ENCODE measurements around the gene MAP1LC3B2. TPM values are rescaled to one million over a fixed set of nuclear protein-coding genes. Genes with fewer than 3 reads are reported as not detected.

Gene MAP1LC3B2
- total and polyA plus RNA-seq, 2 donors from 2014 or later: 2.1 to 4.5 TPM

DNA sequence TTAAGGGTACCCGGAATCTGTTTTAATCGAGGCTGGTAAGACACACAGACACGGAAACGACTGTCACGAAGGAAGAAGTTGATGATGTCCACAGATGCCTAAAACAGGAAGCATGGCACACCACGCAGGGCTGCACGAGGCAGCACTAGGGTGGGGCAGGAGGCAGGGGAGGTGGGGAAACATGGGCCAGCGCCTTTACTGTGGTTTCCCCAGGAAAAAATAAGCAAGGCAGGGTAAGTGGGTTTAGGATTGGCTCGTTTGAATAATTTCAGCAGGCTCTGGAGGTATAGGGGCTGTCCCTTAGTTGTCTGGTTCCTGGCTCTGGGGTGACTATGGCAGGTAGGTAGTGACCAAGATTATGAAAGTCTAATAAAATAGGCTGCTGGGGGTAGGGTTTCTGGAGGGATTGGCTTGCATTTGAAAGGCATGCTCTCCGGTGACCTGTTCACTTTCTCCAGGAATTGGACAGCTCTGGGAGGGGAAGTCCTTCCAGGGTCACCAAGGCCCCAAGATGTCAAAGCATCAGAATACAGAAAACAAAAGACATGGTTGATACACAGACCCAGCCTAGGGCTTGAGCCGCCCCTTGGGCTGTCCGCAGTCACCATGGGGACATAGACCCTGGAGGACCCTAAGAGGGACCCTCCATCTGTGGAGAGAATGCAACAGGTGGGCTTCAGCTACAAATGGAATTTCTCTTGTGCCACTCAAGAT, 35.3 kb downstream of the MAP1LC3B2 start:
- TF ChIP-seq, protein P1, sequence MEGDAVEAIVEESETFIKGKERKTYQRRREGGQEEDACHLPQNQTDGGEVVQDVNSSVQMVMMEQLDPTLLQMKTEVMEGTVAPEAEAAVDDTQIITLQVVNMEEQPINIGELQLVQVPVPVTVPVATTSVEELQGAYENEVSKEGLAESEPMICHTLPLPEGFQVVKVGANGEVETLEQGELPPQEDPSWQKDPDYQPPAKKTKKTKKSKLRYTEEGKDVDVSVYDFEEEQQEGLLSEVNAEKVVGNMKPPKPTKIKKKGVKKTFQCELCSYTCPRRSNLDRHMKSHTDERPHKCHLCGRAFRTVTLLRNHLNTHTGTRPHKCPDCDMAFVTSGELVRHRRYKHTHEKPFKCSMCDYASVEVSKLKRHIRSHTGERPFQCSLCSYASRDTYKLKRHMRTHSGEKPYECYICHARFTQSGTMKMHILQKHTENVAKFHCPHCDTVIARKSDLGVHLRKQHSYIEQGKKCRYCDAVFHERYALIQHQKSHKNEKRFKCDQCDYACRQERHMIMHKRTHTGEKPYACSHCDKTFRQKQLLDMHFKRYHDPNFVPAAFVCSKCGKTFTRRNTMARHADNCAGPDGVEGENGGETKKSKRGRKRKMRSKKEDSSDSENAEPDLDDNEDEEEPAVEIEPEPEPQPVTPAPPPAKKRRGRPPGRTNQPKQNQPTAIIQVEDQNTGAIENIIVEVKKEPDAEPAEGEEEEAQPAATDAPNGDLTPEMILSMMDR (IDR thresholded peaks at IDR 0.05; ENCODE audit: borderline replicate concordance, extremely low read depth, insufficient read depth): no peak
- Histone ChIP-seq H3K27ac (ENCODE audit: low read depth in 2 of 2, low read length in 2 of 2) (no peak overlapping the region), H3K9ac (ENCODE audit: low read length in 3 of 3) (no peak overlapping the region), H3K4me1 (ENCODE audit: control insufficient read depth in 2 of 3, insufficient read depth in 2 of 3, low read depth in 1 of 3, low read length in 3 of 3) (peaks cover 3 to 12% (median 11%) of the 10 kb centered on the region in 3 donors), H3K9me3 (ENCODE audit: control insufficient read depth in 2 of 3, insufficient read depth in 1 of 3, low read length in 3 of 3) (no peaks in the 10 kb centered on the region), H3K4me3 (ENCODE audit: low read length in 3 of 3) (no peak overlapping the region), H3K36me3 (ENCODE audit: control insufficient read depth in 2 of 3, insufficient read depth in 3 of 3, low read length in 3 of 3) (no peaks in the 10 kb centered on the region), H3K27me3 (ENCODE audit: control insufficient read depth, insufficient read depth, low read length) (no peaks in the 10 kb centered on the region)
- FAIRE-seq: no peak
- intact Hi-C loops (cut with DNase I): no loop called here
- no peak for DNase-seq

DNA sequence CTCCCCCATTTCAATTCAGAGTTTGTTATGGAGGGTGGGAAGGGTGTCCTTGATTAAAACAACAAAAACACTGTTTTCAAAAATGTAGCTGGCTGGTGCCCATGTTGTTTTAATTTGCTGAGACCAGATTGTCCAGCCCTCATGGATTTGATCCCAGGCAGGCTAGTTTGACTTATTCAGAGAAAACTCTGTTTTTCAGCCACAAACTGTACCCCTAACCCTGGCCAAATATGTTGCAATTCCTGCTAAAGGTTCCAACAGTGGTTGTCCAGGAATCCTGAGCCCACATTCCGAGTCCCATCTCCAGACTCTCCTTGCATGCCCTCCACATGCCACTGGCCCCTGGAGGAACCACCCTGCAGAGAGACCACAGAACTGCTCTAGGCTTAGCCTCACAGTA, 36.0 kb downstream of the MAP1LC3B2 start:
- Histone ChIP-seq H3K9me3 (ENCODE audit: control insufficient read depth in 2 of 3, insufficient read depth in 1 of 3, low read length in 3 of 3) (no peaks in the 10 kb centered on the region), H3K4me3 (ENCODE audit: low read length in 3 of 3) (no peak overlapping the region), H3K36me3 (ENCODE audit: control insufficient read depth in 2 of 3, insufficient read depth in 3 of 3, low read length in 3 of 3) (no peaks in the 10 kb centered on the region), H3K27me3 (ENCODE audit: control insufficient read depth, insufficient read depth, low read length) (no peaks in the 10 kb centered on the region), H3K4me1 (ENCODE audit: control insufficient read depth in 2 of 3, insufficient read depth in 2 of 3, low read depth in 1 of 3, low read length in 3 of 3) (peaks cover 5 to 16% (median 11%) of the 10 kb centered on the region in 3 donors), H3K27ac (ENCODE audit: low read depth in 2 of 2, low read length in 2 of 2) (no peak overlapping the region), H3K9ac (ENCODE audit: low read length in 3 of 3) (no peak overlapping the region)
- FAIRE-seq (no peak), DNase-seq (no peak)
- TF ChIP-seq, protein P1 (IDR thresholded peaks at IDR 0.05; ENCODE audit: borderline replicate concordance, extremely low read depth, insufficient read depth): no peak
- intact Hi-C loops (cut with DNase I): no loop called here

DNA sequence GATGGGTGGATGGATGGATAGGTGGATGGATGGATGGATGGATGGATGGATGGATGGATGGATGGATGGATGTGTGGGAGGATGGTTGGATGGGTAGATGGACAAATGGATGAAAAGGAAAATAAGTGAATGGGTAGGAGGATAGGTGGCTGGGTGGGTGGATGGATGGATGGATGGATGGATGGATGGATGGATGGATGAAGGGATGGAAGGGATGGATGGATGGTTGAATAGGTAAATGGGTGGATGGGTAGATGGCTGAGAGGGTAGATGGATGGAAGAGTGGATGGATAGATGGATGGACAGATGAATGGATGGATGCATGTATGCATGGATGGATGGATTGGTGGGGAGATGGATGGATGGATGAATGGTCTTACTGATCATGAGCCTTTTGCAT, 36.5 kb downstream of the MAP1LC3B2 start:
- Histone ChIP-seq H3K9ac (ENCODE audit: low read length in 3 of 3) (no peak overlapping the region), H3K27me3 (ENCODE audit: control insufficient read depth, insufficient read depth, low read length) (no peaks in the 10 kb centered on the region), H3K9me3 (ENCODE audit: control insufficient read depth in 2 of 3, insufficient read depth in 1 of 3, low read length in 3 of 3) (no peaks in the 10 kb centered on the region), H3K36me3 (ENCODE audit: control insufficient read depth in 2 of 3, insufficient read depth in 3 of 3, low read length in 3 of 3) (no peaks in the 10 kb centered on the region), H3K4me3 (ENCODE audit: low read length in 3 of 3) (no peak overlapping the region), H3K4me1 (ENCODE audit: control insufficient read depth in 2 of 3, insufficient read depth in 2 of 3, low read depth in 1 of 3, low read length in 3 of 3) (peaks cover 5 to 16% (median 11%) of the 10 kb centered on the region in 3 donors), H3K27ac (ENCODE audit: low read depth in 2 of 2, low read length in 2 of 2) (no peak overlapping the region)
- DNase-seq (no peak), FAIRE-seq (no peak)
- TF ChIP-seq, protein P1 (IDR thresholded peaks at IDR 0.05; ENCODE audit: borderline replicate concordance, extremely low read depth, insufficient read depth): no peak
- intact Hi-C loops (cut with DNase I): no loop called here

All from kidney (tissue), 14 donors.